ACHN (cell line): ENCODE measurements around the gene TMEM123.

Experiments
- DNase-seq: peaks from one replicate; pipeline ENCODE4 v3.0.0-alpha.2; 2015
- in situ Hi-C: cut with HindIII; loops from 2 replicates; pipeline ENCODE4 v1.10.0; 2017; ENCODE audit warnings: low sequenced_read_pairs, low pct_ligation_motif_present, low pct_unique_long_range_greater_than_20kb

TMEM123 gene, protein sequence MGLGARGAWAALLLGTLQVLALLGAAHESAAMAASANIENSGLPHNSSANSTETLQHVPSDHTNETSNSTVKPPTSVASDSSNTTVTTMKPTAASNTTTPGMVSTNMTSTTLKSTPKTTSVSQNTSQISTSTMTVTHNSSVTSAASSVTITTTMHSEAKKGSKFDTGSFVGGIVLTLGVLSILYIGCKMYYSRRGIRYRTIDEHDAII

GRCh38 chr11:102452461-102453301 is at the start of gene TMEM123:
Gene TMEM123 (minus strand): TSS chr11:102452765. CDS start chr11:102452623, 142 bp downstream.
- DNase-seq: peak; percentile 78
- in situ Hi-C loops: no loop called here

GRCh38 chr11:102500829-102501228 is 48.3 kb upstream of the TMEM123 start:
- no peak for DNase-seq
- in situ Hi-C loops: no loop called here

DNA sequence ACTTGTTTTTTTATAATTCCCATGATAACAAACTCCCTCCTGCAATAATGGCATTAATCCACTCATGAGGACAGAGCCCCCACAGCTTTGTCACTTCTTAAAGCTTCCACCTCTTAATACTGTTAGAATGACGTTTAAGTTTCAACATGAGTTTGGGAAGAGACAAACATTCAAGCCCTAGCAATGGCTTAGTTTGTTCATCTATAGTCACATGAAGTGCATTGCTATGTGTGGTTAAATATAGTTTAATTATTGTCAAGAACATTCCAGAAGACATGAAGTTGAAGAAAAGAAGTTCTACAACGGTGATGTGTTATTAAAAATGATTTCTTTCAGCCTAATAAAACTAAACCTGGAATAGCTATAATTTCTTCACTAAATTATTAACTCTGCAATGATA is 47.4 kb upstream of the TMEM123 start:
- in situ Hi-C loops: no loop called here
- no peak for DNase-seq

GRCh38 chr11:102499151-102499550 is 46.6 kb upstream of the TMEM123 start:
- DNase-seq: no peak
- in situ Hi-C loops: no loop called here

DNA sequence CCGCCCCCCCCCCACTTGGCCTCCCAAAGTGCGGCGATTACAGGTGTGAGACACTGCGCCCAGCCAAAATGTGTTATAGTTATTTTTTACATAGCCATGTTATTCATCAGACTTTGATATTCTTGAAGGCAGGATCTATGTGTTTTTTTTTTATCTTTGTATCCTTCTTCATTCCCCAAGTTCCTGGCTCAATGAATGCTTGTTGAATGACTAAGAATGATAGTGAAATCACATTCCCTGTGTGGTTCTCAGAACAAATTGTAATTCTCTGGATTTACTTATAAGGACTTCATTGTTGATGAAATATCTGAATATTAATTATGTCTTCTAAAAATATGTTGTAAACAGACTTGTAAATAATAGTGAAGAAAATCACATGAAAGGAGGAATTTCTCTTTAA is 44.5 kb upstream of the TMEM123 start:
- DNase-seq: no peak
- in situ Hi-C loops: no loop called here

DNA sequence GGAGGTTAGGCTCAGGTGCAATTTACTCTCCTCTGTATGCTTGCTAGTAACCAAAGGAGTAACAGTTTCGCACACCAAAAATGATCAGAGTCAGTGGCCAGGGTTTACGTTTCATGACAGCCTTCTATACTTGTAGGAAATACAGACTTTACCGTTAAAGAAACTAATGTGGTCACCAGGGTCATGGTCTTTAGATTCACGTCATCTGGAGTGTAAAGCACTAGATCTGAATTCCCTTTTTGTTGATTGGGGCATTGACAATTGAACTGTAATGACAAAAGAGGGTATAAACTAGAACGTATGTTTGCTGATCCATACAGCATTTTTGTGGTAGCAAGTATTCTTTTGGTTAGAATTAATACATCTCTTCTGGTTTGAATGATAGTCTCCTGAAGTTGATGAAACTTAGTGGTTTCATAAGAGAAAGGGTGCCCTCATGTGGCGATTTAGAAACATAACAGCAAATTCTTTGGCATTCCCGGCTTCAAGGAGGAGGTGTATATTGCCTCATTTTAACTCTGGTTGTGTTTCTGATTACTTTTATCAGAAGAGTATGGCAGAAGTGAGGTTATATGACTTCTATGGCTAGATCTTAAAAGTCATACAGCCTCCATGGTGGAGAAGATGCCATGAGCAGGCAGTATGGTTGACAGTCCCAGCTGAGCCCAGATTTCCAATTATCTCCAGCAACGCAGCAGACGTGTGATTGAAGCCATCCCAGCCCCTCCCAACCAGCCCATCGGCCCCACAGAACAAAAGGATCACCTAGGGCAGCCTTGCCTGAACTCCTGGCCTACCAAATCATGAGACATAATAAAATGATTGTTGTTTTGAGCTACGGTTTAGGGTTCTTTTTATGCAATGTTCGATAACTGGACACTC is 42.8 kb upstream of the TMEM123 start:
- DNase-seq: peak; percentile 78
- in situ Hi-C loops: no loop called here

- DNase-seq: peak; percentile 20
- in situ Hi-C loops: no loop called here
These were observed 41.7 kb upstream of the TMEM123 start for GRCh38 chr11:102494216-102494615.

GRCh38 chr11:102493524-102493923 is 41.0 kb upstream of the TMEM123 start:
- DNase-seq: no peak
- in situ Hi-C loops: no loop called here

- DNase-seq: no peak
- in situ Hi-C loops: no loop called here
These were observed 39.4 kb upstream of the TMEM123 start for GRCh38 chr11:102491969-102492368.

- in situ Hi-C loops: no loop called here
- DNase-seq: no peak
These were observed 36.9 kb upstream of the TMEM123 start for GRCh38 chr11:102489186-102490145.

DNA sequence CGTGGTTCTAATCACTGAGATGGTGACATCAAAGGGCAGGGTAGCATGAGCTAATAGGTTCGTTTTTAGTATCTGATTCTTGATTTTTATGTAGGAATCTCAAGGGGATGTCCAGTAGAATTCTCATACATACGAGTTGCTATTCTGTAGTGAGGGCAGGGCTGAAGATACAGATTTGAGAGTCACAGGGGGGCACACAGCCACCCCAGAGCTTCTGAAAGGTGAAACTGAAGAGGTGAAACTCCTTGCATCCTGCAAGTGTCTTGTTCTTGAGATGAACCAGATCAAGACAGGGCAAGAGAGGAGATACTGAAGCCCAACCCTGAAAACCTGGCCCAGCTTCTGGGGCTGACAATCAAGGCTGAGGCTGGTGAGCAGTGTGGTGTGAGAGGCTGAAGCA is 35.6 kb upstream of the TMEM123 start:
- no peak for DNase-seq
- in situ Hi-C loops: no loop called here

GRCh38 chr11:102487214-102487613 is 34.6 kb upstream of the TMEM123 start:
- no peak for DNase-seq
- in situ Hi-C loops: no loop called here

DNA sequence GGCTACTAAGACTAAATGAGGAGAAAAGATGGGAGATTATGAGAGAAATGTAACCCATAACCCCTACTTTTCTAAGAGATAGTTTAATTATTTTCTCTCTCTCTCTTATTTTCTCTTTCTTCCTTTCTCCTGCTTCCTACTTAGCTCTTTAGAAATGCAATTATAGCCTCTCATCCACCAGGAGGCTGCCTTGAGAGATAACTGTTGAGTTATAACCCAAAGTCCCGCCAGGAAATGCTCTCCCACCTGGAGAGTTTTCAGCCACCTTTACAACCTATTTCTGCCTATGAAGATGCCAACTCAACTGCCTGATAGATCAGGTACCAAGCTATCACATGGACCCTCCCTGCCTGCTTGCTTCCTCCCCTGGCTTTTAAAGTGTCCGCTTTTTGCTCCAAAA is 34.0 kb upstream of the TMEM123 start:
- in situ Hi-C loops: no loop called here
- DNase-seq: no peak

DNA sequence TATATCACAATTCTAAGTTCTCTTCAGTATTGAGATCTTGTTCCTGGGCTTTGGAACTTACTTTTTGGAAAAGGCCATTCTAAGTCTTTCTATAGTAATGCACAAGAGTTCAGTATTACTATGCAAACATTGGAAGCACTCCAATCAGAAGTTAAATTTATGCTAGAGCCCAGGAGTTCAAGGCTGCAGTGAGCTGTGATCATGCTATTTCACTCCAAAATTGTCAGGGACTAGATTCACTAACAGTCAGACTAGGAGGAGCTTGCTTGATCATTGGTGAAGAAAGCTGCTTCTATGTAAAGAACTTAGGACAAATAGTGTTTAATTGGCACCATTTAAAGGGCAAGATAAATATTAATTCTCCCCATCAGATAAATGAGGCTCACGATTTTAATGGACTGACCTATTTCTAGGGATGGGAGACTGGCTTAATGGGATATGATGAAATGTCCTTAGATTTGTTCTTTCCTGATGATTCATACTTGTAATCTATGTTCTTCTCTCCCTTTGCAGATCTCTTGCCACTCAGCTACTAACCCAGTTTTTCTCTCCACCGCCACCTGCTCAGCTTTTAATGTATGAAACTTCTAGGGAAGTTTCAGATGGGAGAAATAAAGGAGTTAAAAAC is 32.6 kb upstream of the TMEM123 start:
- in situ Hi-C loops: no loop called here
- DNase-seq: no peak

- in situ Hi-C loops: no loop called here
- DNase-seq: no peak
These were observed 29.9 kb upstream of the TMEM123 start for GRCh38 chr11:102482433-102482832.

GRCh38 chr11:102479733-102480132 is 27.2 kb upstream of the TMEM123 start:
- in situ Hi-C loops: no loop called here
- DNase-seq: no peak

DNA sequence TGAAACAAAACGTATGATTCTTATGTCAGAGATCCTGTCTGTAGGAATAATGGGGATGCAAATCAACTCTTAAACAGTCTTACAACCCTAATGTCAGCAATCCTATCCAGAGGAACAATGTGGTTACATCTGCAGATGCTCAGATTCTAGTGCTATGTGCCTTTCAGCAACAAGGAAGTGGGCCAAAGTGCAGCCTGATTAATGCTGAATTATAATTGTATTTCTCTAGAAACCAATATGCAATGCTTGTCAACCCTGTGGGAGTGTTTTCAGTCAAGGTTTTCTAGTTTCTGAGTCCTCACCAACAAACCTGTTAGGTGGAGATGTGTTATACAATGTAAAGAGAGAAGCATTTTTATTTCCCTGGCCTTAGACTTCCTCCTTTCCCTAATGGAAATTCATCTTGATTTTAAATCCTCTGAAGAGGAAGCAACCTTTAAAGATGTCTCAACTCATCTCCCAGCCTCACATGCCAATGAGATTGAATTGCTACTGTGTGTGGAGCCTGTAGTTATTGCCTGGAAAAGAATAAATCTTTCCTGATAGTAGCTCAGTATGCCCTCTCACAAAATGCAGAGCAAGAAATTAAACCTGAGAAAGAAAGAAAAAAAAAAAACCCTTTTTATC is 26.2 kb upstream of the TMEM123 start:
- DNase-seq: no peak
- in situ Hi-C loops: no loop called here
